ENCODE data around the gene RIMS3.
A peak's percentile ranks its signal among the peaks of the same experiment; 100 is the strongest.

Gene RIMS3

DNA sequence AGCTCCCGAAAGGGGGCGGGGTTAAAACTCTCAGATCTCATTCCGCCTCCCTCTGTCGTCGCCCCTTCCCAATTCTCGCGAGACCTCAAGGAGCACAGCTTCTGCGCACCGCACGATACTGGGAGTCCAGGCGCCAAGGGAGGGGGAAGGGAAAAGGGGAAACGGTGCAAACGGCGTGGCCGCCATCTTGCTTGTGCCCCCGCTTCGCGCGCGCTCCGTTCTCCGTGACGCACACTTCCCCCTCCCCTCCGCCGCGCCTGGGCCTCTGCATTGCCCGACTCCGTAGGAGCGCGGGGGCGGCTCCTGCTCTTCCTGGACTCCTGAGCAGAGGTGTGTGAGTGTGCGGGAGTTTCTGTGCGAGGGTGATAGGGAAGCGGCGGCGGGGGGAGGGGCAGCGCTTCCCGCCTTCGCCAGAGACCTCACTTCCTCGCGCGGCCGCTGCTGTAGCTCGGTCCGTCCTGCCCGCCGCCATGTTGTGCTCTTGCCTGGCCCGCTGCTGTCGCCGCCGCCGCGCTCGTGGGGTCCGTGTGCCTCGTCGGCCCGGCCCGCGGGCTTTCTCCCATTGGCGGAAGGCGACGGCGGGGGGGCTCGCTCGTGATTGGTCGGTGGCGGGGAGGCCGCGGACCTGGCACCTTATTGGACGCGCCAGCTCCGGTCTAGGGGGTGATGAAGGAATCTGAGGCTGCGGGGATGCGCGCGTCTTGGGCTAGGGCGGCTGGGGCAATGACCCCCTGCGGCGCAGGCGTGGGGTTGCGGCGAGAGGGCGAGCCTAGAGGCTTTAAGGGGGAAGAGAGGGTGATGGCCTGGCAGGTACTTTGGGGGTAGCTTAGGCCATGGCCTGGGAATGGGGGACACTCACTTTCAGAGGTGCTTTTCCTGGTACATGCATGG, 26.3 kb upstream of the RIMS3 start, which contains the start of gene NFYC:
Gene NFYC (plus strand): TSS at position 167 of the 891 bp plus-strand sequence. CDS start 47,140 bp downstream, outside the sequence.
- FAIRE-seq: no peak

DNA sequence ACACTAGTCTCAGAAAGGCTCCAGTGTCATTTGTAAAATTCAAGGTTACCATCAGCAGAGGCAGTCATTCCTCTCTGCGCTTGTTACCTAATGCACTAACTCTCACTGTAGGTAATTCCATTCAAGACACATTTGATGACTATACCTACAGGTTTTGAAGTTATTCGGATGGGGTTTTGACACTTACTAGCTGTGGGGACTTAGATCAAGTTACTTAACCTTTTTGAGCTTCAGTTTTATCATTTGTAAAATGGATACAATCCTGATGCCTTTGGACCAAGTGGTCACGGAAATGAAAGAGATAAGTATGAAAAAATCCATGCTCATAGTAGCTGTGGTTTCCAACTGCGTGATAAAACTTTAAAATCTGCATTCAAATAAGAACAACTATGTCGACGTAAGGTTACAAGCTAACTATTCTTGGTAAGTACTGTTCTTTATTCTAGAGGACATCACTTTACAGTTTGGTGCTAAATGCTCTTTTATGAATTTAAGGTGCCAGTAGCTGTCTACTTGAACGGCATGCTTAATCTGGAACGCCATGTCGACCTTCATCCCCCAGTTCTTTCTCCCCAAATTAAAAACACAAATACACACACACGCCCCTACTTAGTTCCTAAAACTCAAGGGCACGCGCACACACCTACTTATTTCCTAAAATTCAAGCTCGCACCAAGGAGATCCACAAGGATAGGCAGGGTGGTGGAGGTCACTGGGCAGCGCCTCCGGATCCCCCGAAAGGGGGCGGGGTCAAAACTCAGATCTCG, 25.5 kb upstream of the RIMS3 start:
- FAIRE-seq: peak; percentile 60

DNA sequence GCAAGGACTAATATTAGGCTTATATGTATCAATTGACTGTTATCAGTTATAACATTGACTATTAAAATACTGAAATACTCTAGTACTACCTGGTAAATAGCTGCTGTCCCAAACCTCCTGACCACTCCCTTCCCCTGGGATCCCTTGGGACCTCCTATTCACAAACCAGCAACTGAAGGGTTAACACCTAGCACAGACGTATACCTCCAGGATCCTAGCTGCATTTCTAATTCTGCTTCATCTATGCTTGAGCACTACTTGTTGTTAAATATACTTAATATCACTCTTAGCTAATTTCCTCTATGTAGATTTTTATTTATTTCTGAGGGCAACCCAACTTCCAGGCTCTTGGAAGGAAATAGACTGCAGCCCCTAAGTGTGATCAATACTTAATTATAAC, 24.3 kb upstream of the RIMS3 start:
- FAIRE-seq: no peak

DNA sequence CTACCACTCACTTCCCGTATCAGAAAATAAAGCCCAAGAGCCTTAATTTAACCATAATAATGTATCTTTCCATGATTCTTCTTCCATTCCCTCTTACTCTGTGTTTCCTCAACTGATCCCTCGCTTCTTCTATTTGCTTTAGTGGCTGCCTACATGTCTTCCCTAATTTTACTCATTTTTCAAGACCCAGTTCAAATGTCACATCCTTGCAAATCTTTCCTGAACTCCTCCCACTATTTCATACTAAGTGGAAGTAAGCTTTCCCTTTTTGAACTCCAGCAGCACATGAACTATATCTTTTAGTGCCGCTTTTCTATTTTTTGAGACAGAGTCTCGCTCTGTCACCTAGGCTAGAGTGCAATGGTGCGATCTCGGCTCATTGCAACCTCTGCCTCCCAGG, 22.2 kb upstream of the RIMS3 start:
- FAIRE-seq: no peak

DNA sequence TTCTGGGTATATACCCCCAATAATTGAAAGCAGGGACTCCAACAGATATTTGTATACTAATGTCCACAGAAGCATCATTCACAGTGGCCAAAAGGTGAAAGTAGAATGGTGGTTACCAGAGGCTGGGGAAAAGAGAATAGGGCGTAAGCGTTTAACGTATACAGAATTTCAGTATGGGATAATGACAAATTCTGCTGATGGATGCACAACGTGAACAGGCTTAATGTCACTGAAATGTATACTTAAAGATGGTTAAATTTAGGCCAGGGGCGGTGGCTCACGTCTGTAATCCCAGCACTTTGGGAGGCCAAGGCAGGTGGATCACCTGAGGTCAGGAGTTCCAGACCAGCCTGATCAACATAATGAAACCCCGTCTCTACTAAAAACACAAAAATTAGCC, 21.6 kb upstream of the RIMS3 start:
- FAIRE-seq: no peak

DNA sequence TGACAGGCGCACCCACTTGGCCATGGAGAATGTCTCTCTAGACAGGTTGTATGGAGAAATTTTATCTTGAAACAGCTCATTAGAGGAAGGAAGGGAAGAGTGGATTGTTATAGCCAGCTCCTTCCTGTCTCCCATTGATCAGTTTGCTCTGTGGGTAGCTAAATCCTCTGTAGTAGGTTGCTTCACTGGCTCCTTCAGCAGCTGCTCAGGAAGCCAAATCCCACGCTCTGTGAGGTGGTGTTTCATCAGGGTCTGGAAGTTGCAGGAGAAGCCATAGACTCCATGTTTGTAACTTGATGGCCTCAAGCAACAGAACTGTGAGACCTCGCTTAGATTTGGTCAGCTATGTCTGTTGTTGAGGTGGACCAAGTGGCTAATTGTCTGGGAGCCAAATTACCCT, 19.2 kb upstream of the RIMS3 start:
- no peak for FAIRE-seq

DNA sequence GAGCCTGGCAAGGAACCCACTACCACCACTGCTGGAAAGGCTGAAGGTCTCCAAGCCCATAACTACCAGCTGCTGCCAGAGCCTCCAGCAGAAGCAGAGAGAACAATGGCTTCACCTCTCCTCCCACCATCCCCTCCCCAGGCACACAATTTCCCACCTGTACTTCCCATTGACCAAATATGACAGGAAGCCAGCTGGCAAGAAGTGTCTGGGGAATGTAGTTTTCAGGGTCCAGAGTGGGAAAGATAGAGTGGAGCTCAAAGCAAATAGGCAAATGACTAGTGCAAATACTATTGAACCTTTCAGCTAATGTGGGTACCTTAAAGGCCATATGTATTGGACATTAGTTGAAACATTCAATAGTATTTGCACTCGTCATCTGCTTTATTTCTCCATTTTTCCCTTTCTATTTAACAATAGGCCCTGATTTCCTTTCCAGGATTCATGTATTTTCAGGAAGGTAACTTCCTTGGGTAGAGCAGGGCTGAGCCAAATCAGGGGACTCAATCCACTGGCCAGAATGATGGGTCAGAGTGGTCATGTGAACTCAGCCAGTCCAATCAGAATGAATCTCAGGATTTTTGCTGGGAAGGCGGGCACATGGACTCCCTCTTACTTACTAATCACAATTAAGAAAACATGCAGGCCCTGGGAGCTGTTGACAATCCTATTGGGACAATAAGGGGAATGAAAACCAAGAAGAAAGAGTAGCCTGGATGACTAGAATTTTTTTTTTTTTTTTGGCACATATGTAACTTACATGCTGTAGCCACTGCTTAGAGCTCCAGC, 13.9 kb upstream of the RIMS3 start:
- no peak for FAIRE-seq

DNA sequence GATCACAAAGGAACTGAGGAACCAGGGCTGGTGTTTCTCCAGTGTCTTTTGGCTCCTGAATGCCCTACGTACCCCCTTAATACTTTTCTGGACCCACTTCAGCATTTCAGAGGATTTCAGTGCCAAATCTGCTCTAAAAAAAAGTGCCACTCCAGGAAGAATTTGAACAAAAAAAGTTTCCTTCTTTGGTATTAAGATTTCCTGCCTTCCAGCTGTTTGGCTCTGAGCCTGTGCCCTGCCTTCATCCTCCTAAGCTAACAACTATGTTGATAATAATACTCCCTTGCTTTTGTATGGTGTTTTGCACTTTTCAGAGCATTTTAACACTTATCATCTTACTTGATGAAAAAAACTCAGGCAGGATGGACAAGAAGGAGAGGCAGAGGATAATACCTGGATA, 11.0 kb upstream of the RIMS3 start:
- no peak for FAIRE-seq

DNA sequence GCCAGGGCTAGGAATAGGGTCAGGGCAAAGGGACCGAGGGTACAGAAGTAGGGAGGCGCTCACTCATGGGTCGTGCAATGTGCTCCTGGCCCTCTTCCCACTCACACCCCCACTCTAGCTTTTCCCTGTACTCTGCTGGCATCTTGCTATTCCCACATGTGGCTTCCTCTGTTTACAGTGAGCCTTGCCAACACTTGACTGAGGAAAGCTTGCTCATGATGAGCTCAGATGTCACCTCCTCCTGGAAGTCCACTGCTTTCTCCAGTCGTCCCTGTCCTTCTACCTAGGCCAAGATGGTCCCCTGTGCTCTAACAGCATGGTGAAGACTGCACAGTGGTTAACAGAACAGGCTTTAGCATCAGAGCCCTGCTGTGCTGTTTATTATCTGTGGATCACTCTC, 8.0 kb upstream of the RIMS3 start:
- FAIRE-seq: no peak

DNA sequence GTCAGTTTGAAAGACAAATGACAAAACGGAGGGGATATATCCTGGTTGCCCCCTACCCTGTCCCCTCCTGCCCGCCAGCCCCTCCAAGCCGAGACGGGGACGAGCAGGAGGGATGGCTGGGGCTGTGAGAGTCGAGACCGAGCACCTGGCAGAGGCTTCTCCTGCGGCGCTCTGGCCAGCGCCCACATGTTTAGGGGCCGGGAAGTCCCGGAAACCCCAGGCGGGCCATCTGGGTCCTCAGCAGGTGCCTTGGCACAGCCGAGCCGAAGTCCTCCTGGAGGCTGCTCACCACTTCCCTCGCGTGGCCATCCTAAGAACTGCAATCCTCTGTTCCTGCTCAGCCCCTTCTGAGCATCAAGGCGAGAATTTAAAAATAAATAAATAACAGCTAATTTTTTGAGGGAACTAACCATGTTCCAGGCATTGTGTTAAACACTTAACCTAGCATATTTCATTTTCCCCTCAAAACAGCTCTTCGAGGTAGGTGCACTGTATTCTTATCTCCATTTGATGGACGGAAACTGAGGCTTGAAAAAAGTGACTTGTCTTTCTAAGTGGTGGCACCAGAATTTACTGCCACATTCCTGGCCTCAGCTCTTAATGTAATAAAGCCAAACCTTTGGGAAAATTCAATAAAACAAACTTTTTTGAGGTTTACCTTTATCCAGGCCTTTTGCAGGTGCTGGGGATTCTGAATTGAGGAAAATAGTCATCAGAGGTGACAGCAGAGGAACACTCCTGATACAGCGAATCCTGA, 3.5 kb upstream of the RIMS3 start:
- FAIRE-seq: no peak

DNA sequence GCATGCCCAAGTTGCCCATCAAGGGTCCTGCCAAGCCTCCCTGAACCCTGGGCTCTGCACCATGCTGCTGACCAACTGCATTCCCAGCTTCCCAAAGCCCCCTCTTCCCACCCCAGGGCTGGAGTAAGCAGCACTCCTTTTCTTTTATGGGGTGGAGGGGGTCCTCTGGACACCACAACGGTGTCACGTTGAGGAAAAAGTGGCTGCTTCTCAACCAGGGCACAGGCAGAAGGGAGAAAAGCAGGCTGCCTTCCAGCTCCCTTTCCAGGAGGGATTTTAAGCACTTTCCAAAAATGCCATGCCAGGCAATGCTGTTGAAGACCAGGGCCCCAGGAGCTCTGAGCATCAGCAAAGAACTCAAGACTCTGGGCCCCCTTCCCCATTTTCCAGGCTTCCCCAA, 691 bp downstream of the RIMS3 start:
- FAIRE-seq: no peak

DNA sequence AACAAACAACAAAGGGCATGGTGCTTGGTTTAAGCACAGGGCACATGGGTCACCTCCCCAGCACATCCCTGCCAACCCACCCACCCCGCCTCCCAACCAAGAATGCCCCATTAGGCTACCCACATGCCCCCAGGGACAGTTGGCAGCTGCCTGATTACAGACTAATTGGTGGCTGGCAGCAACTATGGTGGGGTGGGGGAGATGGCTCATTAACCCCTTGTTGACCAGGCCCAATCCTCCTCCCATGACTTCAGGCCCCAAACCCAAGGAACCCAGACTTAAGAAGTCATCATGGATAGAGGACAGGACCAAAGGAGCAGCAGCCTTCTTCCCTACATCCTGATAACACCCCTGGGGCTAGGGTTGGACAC, 1.3 kb downstream of the RIMS3 start:
- no peak for FAIRE-seq

DNA sequence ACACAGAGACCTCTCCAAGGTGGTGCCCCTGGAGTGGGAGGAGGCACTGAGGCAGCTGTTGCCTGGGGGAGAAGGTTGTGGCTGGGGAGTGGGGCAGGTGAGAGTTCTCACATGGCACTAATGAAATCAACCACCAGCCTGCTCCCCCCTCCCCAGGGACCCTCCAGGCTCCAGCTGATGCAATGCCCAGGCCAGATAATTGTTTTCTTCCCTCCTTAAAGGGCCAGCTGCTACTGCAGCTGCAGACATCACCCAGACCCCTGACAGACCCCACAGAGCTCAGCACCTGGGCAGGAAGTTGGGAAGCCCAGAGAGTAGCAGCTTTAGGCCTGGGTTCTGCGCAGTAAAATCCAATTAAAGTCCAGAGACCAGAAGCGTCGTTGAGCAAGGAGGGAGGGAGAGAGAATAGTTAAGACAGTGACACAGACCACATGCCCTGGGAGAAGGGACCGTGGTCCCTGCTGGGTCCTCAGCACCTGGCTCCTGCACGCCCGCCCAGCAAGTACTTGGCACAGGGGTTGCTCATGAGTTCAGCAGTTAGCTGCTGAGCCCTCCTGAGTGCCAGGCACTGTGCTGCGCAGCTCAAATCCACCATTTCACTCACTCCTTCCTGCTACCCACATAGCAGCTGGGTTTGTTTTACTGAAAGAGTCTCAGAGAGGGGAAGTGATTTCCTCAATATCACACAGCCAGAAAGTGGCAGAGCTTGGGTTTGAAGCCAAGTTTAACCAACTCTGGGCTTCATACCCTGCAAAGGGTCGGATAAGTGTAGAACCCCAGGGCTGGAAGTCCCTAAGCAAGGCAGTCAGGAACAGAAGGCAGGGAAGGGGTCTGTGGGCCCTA, 1.9 kb downstream of the RIMS3 start:
- no peak for FAIRE-seq

DNA sequence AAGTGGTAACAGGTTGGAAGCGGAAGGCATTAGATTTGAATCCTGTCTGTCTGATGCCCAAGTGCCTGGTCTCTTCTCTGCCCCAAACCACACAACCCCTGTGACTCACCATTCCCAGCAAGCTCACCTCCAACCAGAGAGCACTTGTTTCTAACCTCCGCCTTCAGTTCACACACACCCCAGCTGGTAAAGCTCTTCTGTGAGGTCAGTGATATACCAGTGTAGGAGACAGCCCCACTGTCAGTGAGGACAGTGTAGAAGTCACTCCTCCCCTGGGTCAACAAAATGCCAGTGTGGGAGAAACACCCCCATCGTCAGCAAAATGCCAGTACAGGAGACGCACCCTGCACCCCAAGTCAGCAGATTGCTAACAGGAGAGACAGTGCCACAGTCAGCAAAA, 2.6 kb downstream of the RIMS3 start:
- no peak for FAIRE-seq

DNA sequence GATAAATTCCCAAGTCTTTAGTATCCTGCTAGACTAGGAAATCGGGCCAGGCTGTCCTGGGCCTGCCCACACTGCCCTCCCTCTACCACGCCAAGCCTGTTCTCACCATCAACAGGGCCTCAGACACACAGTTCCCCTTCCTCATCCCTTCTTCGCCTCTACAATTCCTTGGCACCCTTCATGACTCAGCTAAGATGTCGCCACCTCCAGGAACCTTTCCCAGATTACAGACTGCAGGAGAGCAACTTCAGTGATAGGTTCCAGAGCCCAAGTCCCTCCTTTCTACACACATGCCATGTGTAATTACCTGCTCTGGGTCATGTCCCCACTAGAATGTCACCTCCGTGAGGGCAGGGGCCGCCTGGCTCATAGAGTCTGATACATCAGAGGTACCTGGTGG, 3.3 kb downstream of the RIMS3 start:
- FAIRE-seq: no peak

DNA sequence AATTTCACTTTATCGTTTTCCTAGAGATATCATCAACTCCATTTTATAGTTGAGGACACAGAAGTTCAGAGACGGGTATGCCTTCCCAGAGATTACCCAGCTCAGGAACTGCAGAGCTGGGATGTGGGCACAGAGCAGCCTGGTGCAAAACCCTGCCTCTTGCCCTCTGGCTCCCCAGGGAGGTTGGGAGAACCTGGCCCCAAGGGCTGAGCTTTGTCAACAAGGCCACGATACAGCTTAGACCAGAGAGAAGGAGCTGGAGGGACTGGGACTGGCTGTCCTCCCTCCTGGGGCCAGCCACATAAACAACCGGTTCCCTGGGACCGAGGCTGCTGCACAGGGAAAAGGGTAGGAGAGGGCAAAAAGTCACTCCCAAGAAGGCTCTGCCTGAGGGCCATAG, 3.8 kb downstream of the RIMS3 start:
- FAIRE-seq: no peak

DNA sequence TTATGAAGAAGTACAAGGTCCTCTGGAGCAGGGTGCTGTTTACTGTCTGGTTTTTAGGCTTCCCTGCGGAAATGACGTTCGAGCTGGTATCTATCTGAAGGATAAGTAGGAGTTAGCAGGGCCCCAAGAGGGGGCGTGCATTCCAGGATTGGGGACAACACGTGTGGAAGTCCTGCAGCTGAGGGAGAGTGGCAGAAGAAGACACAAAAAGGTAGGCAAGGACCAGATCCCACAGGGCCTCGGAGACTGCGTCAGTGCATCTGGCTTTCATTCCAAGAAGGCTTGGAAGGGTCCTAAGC, 5.9 kb downstream of the RIMS3 start:
- FAIRE-seq: no peak

DNA sequence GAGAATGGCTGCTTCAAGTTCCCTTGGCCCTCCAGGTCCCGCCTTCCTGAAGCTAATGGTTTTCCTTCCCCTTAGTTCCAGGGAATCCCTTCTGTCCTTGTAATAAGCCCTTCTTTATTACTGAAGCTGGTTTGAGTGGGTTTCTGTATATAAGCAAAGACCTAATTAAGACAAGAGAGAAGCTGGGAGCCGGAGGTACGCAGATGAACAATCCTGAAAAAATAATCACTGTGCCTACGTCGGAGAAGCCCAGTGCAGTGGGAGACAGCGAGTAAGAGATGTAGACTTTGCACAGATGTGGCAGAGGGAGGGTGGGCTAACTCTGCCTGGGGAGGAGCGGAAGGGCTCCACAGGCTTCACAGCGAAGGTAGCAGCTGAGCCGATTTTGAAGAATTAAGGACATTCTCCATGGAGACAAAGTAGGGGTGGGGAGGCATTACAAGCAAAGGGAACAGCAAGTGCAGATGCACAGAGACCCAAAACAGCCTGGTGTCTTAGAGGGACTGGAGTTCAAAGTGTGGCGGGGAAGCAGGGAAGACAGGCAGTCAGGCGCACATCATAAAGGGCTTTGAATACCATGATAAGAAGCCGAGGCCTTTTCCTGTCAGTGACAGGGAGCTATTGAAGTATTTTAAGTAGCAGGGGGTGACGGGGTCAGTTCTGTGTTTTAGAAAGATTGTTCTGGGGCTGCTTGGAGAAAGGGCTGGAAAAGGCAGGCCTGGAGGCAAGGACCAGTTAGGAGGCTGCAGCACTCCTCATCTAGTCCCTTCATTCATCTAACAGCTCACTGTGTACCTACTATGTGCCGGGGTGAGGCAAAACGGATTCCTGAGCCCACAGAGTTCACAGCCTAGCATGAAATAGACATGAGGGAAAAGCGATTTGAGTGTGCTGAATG, 6.5 kb downstream of the RIMS3 start:
- no peak for FAIRE-seq

DNA sequence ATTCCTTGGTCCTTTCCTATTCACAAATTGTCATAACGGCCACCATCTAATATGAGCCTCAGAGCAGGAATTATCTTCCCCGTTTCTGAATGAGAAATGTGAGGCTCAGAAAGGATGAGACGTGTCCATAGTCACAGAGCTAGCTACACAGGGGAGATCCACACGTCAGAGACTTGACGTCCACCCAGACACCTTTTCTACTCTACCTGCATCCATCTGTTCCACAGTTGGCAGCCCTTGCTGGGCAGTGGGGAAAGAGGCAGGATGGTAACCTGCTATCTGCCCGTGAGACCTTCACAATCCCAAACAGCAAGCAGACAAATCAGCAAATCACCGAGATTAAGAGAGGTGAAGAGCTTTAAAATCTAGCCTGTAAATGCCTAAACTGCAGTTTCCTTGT, 8.4 kb downstream of the RIMS3 start:
- no peak for FAIRE-seq

DNA sequence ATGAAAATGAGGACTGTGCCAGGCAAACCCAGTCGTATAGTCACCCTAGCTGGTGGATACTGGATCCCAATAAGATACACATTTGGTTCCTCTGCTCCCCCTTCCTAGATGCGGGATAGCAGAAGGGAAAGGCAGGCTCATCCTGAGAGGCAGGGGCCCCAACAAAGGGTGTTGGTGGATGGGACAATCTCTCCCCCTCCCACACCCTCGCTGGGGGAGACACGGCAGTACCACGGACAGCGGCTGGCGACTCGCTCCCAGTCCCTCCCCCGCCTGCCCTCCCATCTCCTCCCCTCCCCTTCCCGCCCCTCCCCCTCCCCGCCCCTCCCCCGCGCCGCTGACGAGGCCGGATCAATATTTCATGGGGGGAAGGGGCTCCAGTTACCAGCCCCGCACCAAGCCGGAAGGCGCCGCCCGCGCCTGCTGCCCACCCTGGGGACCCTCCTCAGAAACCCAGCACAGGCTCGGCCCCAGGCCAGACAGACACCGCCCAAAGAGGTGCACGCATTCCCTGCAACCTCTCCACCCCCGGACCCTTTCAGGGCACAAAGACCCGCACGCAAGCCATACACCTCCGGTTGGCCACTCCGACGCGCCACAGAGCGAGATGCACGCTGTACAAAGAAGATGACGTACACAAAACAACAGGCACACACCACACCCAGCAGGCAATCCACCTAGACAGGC, 11.5 kb downstream of the RIMS3 start:
- FAIRE-seq: no peak

All from islet of Langerhans (tissue), 1 donor.